HG03571 (cell line): ENCODE results near the gene SLC10A2.
"Not testable (repeated sequence)": the region's sequence is repeated elsewhere in the genome, so short reads cannot be mapped to it uniquely, and the experiment has no call there.

ENCODE experiments used
- ATAC-seq: cut with Tn5 transposase; IDR thresholded peaks from one replicate; pipeline ENCODE4 v1.9.1; 2021; ENCODE audit not compliant: unreplicated experiment

The SLC10A2 gene, protein sequence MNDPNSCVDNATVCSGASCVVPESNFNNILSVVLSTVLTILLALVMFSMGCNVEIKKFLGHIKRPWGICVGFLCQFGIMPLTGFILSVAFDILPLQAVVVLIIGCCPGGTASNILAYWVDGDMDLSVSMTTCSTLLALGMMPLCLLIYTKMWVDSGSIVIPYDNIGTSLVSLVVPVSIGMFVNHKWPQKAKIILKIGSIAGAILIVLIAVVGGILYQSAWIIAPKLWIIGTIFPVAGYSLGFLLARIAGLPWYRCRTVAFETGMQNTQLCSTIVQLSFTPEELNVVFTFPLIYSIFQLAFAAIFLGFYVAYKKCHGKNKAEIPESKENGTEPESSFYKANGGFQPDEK

DNA sequence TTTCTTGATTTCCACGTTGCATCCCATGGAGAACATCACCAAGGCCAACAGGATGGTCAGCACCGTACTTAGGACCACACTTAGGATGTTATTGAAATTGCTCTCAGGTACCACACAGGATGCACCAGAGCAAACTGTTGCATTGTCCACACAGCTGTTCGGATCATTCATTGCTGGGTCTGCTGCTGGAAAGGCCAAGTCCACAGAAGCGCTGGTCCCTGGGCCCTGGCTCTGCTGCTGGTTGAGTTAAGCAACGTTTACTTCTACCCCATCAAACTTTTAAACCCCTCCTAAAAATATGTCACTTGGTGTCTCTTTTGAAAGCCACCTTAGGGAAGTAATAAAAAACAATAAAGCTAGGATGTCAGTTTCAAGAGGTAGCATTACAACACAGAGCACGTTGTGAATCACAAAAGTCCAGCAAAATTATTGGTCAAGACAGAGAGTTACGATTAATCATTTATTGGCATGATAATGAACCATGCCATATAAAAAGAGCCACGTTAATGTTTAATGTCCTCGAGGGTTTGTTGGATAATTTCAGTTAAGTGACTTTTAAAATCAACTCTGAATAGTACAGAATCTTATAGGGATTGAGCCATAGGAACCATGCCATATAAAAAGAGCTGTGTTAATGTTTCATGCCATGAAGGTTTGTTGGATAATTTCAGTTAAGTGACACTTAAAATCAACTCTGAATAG is at the start of gene SLC10A2:
TSS of gene SLC10A2 (minus strand) at position 339 of the 702 bp plus-strand sequence. CDS start at position 171, 168 bp downstream.
- ATAC-seq, result no peak

DNA sequence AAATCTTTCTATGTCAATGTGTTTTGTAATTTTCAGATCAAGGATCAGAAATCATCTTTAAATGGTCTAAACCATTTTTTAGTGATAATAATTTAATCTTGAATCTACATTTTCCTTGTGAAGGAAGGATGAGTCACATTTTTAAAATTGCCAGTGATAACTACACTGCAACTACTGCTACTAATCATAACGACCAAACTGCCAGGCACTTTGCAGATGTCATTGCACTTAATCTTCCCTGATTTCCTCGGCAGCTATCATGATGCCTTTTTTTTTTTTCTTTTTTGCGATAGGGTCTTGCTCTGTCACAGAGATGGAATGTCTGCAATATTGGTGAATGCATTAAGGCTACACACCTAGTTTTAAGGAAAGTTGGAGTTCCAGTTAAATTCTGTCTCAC is 41.4 kb upstream of the SLC10A2 start:
- no peak for ATAC-seq

DNA sequence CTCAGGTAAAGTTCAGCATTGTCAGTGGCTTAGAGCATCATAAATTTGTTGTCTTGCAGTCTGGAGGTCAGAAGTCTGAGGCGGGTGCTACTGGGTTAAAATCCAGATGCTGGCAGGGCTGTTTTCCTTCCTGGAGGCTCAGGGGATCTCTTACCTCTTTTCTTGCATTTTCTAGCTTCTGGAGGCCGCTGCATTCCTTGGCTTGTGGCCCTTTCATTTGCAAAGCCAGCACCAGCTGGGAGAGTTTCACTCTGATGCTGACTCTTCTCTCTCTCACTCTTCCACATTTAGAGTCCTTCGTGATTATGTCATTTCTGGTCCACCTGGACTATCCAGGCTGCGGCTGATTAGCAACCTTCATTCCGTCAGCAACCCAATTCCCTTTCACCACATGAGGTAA is 38.1 kb upstream of the SLC10A2 start:
- no peak for ATAC-seq

DNA sequence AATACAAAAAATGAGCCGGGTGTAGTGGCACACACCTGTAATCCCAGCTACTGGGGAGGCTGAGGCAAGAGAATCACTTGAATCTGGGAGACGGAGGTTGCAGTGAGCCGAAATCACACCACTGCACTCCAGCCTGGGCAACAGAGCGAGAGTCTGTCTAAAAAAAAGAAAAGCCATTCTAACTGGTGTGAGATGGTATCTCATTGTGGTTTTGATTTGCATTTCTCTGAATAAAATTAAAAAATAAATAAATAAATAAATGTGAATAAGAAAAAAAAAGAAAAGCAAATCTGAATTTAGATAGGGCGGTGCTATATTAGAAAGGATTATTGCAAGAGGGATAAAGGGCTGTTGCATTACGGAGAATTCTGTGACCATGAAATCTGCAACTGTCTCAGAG is 37.2 kb upstream of the SLC10A2 start:
- ATAC-seq, result not testable (repeated sequence)

DNA sequence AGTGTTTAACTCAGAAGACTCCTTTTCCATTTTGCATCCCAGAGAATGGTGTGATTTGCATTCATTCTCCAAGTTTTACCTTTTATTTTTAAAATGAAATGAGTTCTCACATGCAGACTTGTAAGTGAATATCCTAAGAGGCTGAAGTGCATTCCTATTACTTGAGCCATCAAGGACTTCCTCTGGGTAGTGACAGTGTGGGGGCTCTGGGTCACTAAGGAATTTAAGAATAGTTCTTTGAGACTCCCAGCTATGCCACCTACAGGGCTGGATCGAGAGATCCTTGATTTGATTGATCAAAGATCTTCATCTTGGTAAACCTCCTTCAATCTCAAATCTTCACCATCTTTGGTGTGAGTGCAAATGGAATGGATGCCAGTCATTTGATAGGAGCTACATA is 36.3 kb upstream of the SLC10A2 start:
- no peak for ATAC-seq

DNA sequence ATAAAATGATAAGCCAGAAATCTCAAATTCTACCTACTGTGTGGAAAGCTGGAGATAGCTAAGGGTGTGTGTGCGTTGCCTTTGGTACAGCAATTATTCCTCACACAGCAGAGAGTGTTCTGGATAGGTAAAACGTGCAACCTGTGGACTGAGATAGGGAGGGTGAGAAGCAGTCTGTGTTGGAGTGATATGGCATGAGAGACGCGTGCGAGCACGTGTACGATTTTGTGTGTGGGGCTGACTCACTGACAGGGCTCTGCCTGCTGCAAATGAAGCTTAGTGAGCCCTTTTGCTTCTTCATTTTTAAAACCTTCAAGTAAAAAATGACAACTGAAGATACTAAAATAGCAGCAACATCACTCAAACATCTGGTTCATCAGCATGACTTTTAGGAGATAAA is 35.7 kb upstream of the SLC10A2 start:
- no peak for ATAC-seq

DNA sequence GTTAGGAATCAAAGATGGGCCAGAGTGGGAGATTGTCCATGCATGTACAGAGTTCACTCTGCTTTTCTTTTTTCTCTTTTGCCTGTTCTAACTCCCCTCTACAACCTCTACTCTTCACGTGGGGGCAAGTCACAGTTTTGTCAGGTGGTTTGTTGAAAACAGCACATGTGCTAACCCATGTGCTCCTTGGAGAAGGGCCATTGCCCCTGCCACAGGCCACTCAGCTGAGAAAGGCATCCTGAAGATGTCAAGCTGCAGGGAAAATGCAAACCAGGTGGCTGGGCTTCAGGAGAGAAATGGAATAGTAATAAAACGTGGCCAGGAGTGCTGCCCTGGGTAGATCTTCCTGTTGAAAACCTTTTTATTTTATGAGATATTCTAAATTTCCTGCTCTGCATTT is 35.3 kb upstream of the SLC10A2 start:
- ATAC-seq, result no peak

DNA sequence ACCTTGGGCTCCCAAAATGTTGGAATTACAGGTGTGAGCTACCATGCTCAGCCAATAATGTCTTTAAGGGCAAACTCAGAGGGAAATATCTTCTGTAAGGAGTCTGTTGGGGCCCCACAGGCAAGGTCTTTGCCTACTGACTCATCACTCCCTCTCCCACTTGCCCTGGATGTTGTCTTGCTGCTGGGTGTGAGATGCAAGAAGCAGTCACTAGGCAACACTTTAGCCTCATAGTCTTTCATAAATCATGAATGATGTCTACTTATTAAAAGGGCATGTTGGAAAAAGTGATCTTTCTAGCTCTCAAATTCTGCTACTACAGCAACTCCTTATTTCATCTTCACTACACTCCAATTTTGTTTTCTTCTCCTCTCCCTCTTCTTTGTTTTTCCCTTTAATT is 34.6 kb upstream of the SLC10A2 start:
- no peak for ATAC-seq

DNA sequence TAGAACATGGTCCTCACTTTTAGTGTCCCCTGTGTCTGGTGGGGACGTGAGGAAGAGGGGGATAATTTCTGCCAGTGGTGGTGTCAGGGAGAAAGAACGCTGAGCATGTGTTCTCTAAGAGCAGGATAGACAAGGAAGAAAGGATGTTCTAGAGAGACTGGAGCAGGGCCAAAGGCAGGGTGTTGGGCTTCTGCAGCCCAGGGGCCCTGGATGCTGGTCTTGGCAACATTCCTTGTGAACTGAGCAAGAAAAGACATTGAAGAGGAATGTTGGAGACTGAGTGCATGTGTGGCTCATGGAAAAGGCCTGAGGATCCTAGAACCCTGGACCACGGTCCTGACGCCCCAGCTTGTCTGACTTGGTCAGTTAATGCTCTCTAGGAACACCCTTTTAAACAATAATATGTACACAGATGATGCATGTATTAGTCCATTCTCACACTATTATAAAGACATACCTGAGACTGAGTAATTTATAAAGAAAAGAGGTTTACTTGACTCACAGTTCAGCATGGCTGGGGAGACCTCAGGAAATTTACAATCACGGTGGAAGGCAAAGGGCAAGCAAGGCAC is 33.6 kb upstream of the SLC10A2 start:
- ATAC-seq, result no peak

DNA sequence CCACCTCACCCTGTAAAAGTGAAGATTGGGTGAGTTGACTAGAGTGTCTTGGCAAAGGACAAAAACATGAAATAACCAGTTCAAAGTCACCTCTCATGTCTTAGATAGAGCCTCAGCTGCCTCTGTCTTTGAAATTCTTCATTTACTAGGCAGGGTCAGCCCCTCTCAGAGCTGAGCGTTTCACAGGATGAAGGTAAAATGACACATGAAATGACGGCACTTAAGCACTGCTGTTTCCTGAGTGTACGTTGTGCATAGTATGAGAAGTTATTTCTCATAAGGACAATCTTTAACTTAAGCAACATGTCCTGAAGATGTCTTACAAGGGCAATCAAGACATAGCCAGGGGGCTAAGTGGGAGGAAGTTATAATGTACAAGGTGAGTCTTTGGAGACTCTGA is 32.3 kb upstream of the SLC10A2 start:
- ATAC-seq, result no peak

DNA sequence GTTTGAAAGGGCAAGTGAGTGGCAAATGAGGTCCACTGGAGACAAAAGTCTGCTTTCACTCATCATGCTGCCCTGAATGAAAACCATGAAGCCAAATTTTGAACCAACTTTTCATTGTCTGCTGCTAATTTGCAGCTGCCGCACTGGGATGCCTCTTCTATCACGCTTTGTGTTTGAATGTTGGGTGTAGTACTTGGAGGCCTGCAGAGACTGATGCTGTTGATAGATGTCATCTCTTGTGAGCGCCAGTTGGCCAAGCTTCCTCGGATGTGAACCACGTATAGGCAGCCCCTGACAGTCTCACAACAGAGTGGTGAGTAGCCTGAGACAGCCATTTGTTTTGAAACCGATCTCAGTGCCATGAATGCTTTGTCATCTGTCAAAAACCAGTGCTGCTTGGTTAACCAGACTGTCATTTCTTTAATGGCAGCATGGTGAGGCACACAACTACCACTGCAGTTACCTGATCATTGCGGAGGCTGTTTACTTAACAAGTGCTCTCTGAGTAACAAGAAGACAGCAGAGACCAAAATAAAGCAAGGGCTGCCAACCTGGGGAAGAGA is 31.2 kb upstream of the SLC10A2 start:
- ATAC-seq, result no peak

DNA sequence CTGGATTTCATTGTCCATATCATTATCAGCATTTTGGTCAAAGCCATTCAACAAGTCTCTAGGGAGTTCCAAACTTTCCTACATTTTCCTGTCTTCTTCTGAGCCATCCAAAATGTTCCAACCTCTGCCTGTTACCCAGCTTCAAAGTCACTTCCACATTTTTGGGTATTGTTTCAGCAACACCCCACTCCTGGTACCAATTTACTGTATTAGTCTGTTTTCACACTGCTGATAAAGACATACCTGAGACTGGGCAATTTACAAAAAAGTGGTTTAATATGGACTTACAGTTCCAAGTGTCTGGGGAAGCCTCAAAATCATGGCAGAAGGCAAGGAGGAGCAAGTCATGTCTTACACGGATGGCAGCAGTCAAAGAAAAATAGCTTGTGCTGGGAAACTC is 27.4 kb upstream of the SLC10A2 start:
- not testable (repeated sequence) for ATAC-seq

DNA sequence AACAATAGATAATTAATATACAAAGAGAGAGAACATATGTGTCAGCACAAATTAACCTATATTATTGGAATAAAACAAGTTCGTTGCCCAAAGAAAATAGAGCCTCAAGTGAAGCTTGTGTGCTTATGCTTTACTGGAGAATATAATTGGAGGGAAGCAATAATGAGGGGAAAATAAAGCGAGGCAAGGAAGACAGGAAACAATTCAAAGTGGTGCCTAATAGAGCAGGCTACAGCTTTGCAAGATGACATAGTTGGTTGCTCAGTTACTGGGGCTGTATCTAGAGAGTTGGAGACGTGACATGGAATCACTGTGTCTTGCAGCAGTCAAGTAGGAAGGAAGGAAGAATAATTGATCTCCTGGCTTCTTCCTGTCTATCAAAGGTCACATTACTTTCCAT is 21.1 kb upstream of the SLC10A2 start:
- no peak for ATAC-seq

DNA sequence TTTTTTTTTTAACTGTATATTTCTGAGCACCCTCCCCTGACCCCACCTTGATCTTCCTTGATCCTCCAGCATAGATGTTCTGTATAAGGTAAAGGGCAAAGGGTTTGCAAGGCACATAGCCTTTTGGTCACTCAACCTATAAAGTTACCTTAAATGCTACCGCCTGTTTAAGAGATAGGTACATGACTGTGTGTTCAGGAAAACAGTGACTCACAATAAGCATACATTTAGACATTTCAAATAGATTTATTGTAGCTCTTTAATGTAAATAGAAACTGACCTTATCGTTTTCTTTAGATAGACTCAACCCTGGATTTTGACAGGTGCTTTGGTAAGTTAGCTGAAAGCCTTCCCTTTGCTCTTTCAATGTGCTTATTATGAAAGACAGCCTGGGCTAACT is 15.2 kb upstream of the SLC10A2 start:
- no peak for ATAC-seq

DNA sequence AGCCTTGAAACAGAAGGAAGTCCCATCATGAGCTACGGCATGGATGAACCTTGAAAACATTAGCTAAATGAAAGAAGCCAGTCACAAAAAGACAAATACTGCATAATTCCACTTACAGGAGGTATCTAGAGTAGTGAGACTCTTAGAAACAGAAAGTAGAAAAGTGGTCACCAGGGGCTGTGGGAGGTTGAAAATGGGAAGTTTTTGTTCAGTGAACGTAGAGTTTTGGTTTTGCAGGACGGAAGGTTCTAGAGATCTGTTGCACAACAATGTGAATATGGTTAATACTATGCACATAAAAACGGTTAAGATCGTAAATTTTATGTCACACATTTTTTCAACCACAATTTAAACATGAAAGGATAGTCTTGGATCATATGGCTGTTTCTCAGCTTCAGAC is 11.9 kb upstream of the SLC10A2 start:
- peak; percentile 79 for ATAC-seq

DNA sequence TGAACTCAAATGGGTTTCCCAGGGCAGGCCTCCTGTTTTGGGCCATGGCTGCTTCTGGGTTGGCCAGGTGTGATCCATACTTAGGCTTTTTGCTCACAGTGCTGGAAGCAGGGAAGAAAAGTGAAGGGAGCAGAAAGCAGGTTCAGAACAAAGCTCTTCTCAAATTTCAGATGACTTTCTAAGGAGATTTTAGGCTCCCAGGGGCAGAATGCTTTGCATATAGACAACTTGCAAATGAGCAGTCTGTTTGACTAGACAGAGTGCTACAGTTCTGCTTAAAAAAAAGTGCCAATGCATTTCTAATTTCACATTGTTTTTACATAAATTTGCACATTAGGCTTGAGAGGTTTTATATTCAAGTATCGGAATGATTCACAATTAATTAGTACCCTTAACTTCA is 2.6 kb upstream of the SLC10A2 start:
- no peak for ATAC-seq

DNA sequence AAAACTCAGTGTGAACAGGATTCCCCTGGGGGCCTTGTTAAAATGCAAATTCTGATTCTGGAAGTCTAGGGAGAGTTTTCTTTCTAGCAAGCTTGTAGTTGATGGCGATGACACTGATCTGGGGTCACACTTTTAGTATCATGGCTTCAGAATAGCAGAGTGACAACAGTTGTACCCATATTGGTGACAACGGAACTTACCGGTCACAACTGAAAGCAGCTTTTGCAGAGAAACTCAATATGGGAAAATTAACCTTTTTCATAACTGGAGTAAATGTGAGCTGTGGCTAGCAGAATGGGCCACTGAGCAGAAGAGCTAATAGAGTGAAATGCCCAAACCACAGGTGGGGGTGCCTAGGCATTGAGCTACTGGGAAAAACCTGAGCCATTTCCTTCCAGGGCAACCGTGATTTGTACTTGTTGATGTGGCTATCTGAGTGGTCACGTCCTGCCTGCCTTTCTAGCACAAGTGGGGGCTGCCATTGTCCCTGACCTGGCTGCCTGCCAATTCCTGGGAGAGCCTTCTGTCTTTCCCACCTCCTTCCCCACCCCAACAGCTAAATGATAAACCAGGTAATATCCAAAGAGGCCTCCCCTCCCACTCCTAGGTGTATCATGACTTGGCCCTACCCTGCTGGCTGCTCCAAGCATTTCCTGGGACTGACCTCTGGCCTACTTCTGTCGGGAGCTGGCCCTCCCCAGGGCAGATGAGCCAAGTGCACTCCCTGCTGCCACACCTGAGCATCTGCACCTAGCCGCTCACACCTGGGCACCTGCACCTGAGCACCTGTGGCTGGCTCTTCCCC is 1.7 kb upstream of the SLC10A2 start:
- ATAC-seq, result no peak

DNA sequence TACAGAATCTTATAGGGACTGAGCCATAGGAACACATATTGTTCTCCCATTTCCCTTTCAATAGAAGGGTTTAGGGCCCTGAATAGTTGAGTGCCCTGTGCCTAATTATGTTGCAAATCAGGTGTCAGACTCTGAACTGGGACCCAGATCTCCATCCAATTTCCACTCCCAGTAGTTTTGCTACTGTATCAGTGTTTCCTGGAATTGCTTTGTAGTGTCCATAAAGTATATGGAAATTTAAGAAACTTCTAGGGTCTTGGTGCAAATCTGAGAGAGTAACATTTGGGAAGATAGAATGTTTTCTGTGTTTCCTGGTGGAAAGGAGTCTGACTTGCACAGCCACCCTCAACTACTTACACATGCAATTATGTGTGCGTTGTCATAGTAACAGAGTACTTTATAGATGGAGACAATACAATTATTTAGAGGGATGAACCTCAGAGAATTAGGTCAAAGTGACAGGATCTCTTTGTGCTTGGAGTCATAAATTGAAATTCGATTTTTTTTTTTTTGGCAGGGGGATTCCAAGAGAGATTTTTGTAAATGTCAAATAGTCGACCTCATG is 646 bp upstream of the SLC10A2 start:
- no peak for ATAC-seq

DNA sequence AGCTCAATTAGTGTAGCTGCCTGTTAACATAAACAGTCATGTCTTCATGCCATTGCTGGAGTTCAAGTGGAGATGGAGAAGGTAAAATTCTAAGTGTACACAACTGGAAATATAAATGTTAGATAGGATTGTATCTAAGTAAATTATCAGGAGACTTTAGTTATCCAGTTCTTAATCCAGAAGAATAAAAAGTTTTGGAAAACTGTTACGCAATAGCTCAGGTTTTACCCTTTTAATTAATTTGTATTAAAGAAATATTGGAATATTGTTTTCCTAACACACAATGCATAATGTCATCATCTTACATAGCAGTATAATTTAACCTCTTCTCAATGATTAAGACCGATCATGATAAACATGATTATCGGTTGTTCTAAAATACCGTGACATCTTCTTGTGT is 2.8 kb downstream of the SLC10A2 start:
- ATAC-seq, result no peak

DNA sequence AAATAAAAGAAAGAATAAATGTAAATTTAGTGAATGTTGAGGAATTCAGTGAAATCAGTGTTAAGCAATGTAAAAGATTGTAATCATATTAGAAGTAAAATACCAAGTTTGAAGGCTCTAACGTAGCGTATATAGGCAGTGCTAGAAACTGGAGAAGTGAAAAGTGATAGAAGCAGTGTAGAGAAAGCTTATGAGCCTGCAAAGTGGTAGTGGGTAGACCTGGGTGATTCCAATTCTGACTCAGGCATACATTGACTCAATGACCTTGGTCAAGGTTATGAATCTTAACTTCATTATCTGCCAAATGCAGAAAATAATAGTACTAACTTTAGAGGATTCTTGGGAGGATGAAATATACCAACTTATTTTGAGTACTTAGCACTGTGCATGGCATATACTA is 4.1 kb downstream of the SLC10A2 start:
- ATAC-seq, result no peak

DNA sequence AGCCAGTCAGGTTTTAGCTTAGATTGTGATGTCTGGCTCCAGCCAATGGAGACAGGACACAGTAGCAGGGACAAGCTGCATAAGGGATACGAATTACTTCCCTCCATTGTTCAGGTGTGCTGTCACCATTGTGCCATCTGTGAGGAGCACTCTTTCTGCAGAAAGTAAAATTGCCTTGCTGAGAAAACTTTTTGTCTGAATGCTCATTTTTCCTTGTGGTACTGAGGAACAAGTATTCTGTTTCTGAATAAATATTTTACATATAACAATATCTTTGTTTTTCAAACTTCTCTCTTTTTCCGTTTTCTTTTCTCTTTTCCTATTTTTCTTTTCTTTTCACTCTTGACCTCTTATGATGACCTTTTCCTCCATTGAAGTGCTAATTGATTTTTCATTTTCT is 10.2 kb downstream of the SLC10A2 start:
- no peak for ATAC-seq
